HEK293 (cell line): ENCODE data around the gene FGF8.

ENCODE experiments used
- FEZF1 ChIP-seq: fragments of 450-650 bp; formaldehyde crosslinking; IDR thresholded peaks from 2 replicates; pipeline ENCODE4 v1.5.1; 2016; ENCODE audit warnings: missing biosample characterization, missing genetic modification characterization
- GLI4 ChIP-seq: fragments of 450-650 bp; formaldehyde crosslinking; IDR thresholded peaks from 2 replicates; pipeline ENCODE4 v1.5.1; 2016; ENCODE audit warnings: missing biosample characterization, missing genetic modification characterization
- MEIS1 ChIP-seq: sonication (generic); formaldehyde crosslinking; IDR thresholded peaks from 2 replicates; pipeline ENCODE4 v1.8.1; 2022; ENCODE audit warnings: missing genetic modification reagents, mild to moderate bottlenecking, borderline replicate concordance
- OVOL3 ChIP-seq: fragments of 450-650 bp; formaldehyde crosslinking; IDR thresholded peaks from 2 replicates; pipeline ENCODE4 v1.5.1; 2016; ENCODE audit warnings: missing biosample characterization, missing genetic modification characterization
- REPIN1 ChIP-seq: fragments of 450-650 bp; formaldehyde crosslinking; IDR thresholded peaks from 2 replicates; pipeline ENCODE4 v1.5.1; 2017; ENCODE audit warnings: missing biosample characterization, missing genetic modification characterization, low read depth
- SALL2 ChIP-seq: fragments of 450-650 bp; formaldehyde crosslinking; IDR thresholded peaks from 2 replicates; pipeline ENCODE4 v1.5.0; 2017; ENCODE audit warnings: missing biosample characterization, mild to moderate bottlenecking, missing genetic modification characterization, borderline replicate concordance
- SP3 ChIP-seq: fragments of 450-650 bp; formaldehyde crosslinking; IDR thresholded peaks from 2 replicates; pipeline ENCODE4 v1.5.1; 2016; ENCODE audit warnings: missing biosample characterization, missing genetic modification characterization
- ZBTB1 ChIP-seq: fragments of 450-650 bp; formaldehyde crosslinking; IDR thresholded peaks from 2 replicates; pipeline ENCODE4 v1.5.1; 2016; ENCODE audit warnings: missing biosample characterization, missing genetic modification characterization
- ZNF114 ChIP-seq: fragments of 450-650 bp; formaldehyde crosslinking; IDR thresholded peaks from 2 replicates; pipeline ENCODE4 v1.5.0; 2017; ENCODE audit warnings: missing biosample characterization, missing genetic modification characterization
- ZNF121 ChIP-seq: fragments of 450-650 bp; formaldehyde crosslinking; IDR thresholded peaks from 2 replicates; pipeline ENCODE4 v1.5.1; 2016; ENCODE audit warnings: missing biosample characterization, missing genetic modification characterization
- ZNF138 ChIP-seq: fragments of 450-650 bp; formaldehyde crosslinking; IDR thresholded peaks from 2 replicates; pipeline ENCODE4 v1.5.1; 2016; ENCODE audit warnings: missing biosample characterization, missing genetic modification characterization, borderline replicate concordance
- ZNF157 ChIP-seq: fragments of 450-650 bp; formaldehyde crosslinking; IDR thresholded peaks from 2 replicates; pipeline ENCODE4 v1.5.1; 2016; ENCODE audit warnings: missing biosample characterization, missing genetic modification characterization
- ZNF174 ChIP-seq: fragments of 450-650 bp; formaldehyde crosslinking; IDR thresholded peaks from 2 replicates; pipeline ENCODE4 v1.5.0; 2017; ENCODE audit warnings: missing biosample characterization, mild to moderate bottlenecking, missing genetic modification characterization
- ZNF221 ChIP-seq: fragments of 450-650 bp; formaldehyde crosslinking; IDR thresholded peaks from 2 replicates; pipeline ENCODE4 v1.5.1; 2017; ENCODE audit warnings: missing biosample characterization, missing genetic modification characterization, borderline replicate concordance
- ZNF223 ChIP-seq: fragments of 450-650 bp; formaldehyde crosslinking; IDR thresholded peaks from 2 replicates; pipeline ENCODE4 v1.5.1; 2016; ENCODE audit warnings: missing biosample characterization, missing genetic modification characterization
- ZNF24 ChIP-seq: fragments of 450-650 bp; formaldehyde crosslinking; IDR thresholded peaks from 2 replicates; pipeline ENCODE4 v1.5.1; 2016; ENCODE audit warnings: missing biosample characterization, missing genetic modification characterization
- ZNF311 ChIP-seq: fragments of 450-650 bp; formaldehyde crosslinking; IDR thresholded peaks from 2 replicates; pipeline ENCODE4 v1.5.1; 2017; ENCODE audit warnings: missing biosample characterization, missing genetic modification characterization, borderline replicate concordance
- ZNF324 ChIP-seq: fragments of 450-650 bp; formaldehyde crosslinking; IDR thresholded peaks from 2 replicates; pipeline ENCODE4 v1.5.1; 2016; ENCODE audit warnings: missing biosample characterization, missing genetic modification characterization
- ZNF391 ChIP-seq: fragments of 450-650 bp; formaldehyde crosslinking; IDR thresholded peaks from 2 replicates; pipeline ENCODE4 v1.5.1; 2016; ENCODE audit warnings: low read depth, missing biosample characterization, missing genetic modification characterization, borderline replicate concordance
- ZNF426 ChIP-seq: fragments of 450-650 bp; formaldehyde crosslinking; IDR thresholded peaks from 2 replicates; pipeline ENCODE4 v1.5.1; 2017; ENCODE audit warnings: missing biosample characterization, missing genetic modification characterization, mild to moderate bottlenecking, inconsistent platforms, moderate library complexity
- ZNF48 ChIP-seq: fragments of 450-650 bp; formaldehyde crosslinking; IDR thresholded peaks from 2 replicates; pipeline ENCODE4 v1.5.1; 2016; ENCODE audit warnings: missing biosample characterization, missing genetic modification characterization
- ZNF548 ChIP-seq: fragments of 450-650 bp; formaldehyde crosslinking; IDR thresholded peaks from 2 replicates; pipeline ENCODE4 v1.5.1; 2016; ENCODE audit warnings: missing biosample characterization, missing genetic modification characterization
- ZNF560 ChIP-seq: fragments of 450-650 bp; formaldehyde crosslinking; IDR thresholded peaks from 2 replicates; pipeline ENCODE4 v1.5.1; 2017; ENCODE audit warnings: missing biosample characterization, missing genetic modification characterization, borderline replicate concordance
- ZNF654 ChIP-seq: fragments of 450-650 bp; formaldehyde crosslinking; IDR thresholded peaks from 2 replicates; pipeline ENCODE4 v1.5.1; 2016; ENCODE audit warnings: low read depth, missing biosample characterization, missing genetic modification characterization
- ZNF664 ChIP-seq: fragments of 450-650 bp; formaldehyde crosslinking; IDR thresholded peaks from 2 replicates; pipeline ENCODE4 v1.5.1; 2016; ENCODE audit warnings: missing biosample characterization, missing genetic modification characterization
- ZNF768 ChIP-seq: fragments of 450-650 bp; formaldehyde crosslinking; IDR thresholded peaks from 2 replicates; pipeline ENCODE4 v1.5.1; 2018; ENCODE audit warnings: missing biosample characterization, mild to moderate bottlenecking, missing genetic modification characterization
- TF ChIP-seq, protein P1 (sequence below): fragments of 450-650 bp; formaldehyde crosslinking; IDR thresholded peaks from 2 replicates; pipeline ENCODE4 v1.5.1; 2016; ENCODE audit warnings: missing biosample characterization, missing genetic modification characterization
- TF ChIP-seq, protein P2 (sequence below): fragments of 450-650 bp; formaldehyde crosslinking; IDR thresholded peaks from 2 replicates; pipeline ENCODE4 v1.5.1; 2016; ENCODE audit warnings: missing biosample characterization, missing genetic modification characterization
- TF ChIP-seq, protein P3 (sequence below): fragments of 450-650 bp; formaldehyde crosslinking; optimal IDR thresholded peaks from 2 replicates; pipeline ENCODE3; 2016; ENCODE audit warnings: missing biosample characterization, mild to moderate bottlenecking, missing genetic modification characterization
- TF ChIP-seq, protein P4 (sequence below): fragments of 450-650 bp; formaldehyde crosslinking; IDR thresholded peaks from 2 replicates; pipeline ENCODE4 v1.5.1; 2016; ENCODE audit warnings: missing biosample characterization, missing genetic modification characterization
- TF ChIP-seq, protein P5 (sequence below): sonication (generic); formaldehyde crosslinking; IDR thresholded peaks from 2 replicates; pipeline ENCODE4 v1.8.1; 2022; ENCODE audit warnings: mild to moderate bottlenecking, moderate library complexity, missing genetic modification reagents

FGF8 gene

DNA sequence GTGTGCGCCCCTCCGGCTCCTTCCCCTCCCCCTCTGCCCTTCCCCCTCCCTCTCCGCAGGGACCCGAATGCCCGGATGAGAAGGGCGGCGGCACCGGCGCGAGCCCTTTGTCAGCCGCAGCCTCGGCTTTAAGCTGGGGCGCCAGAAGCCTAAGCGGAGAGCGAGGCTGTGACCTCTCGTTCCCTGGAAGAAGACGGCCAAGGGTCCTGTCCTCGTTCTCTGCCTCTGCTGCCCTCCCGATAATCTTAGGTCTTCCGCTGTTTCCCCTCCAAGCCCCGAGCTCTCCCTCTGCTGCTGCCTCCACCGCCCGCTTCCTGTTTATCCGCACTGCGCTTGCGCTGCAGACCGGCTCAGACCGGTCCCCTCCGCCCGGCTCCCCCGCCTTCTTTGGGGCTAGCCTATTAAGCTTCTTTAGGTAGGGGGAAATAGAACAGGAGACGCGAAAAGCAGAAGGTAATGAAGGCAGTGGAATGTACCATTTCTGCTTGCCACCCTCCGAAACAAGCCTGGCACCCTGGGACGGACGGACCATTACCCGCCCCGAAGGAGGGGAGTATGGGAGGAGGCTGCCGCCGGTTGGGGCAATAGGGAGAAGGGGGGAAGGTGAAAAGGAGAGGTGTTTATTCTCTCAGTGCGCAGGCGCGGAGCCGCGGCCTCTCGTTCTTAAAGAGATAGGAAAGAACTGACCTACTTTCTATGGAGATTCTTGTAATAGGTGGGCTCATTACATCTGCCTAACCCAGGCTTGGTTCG, 42.4 kb upstream of the FGF8 start, which contains the start of gene OGA (continued):
- no peak for TF ChIP-seq ZNF174 (tag by site-specific recombination)
- no peak; the same call in 1 of the 2 replicates for TF ChIP-seq OVOL3
- TF ChIP-seq ZNF560: no peak
- TF ChIP-seq ZNF768 (tag by site-specific recombination): no peak
- no peak for TF ChIP-seq SALL2
- TF ChIP-seq ZNF24 (tag by site-specific recombination): no peak
- TF ChIP-seq FEZF1 (tag by site-specific recombination): peak; percentile 83
- TF ChIP-seq ZNF223: no peak
- TF ChIP-seq ZNF114 (tag by site-specific recombination): no peak
- TF ChIP-seq, protein P1, sequence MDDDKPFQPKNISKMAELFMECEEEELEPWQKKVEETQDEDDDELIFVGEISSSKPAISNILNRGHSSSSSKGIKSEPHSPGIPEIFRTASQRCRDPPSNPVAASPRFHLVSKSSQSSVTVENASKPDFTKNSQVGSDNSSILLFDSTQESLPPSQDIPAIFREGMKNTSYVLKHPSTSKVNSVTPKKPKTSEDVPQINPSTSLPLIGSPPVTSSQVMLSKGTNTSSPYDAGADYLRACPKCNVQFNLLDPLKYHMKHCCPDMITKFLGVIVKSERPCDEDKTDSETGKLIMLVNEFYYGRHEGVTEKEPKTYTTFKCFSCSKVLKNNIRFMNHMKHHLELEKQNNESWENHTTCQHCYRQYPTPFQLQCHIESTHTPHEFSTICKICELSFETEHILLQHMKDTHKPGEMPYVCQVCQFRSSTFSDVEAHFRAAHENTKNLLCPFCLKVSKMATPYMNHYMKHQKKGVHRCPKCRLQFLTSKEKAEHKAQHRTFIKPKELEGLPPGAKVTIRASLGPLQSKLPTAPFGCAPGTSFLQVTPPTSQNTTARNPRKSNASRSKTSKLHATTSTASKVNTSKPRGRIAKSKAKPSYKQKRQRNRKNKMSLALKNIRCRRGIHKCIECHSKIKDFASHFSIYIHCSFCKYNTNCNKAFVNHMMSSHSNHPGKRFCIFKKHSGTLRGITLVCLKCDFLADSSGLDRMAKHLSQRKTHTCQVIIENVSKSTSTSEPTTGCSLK (tag by site-specific recombination): no peak
- TF ChIP-seq ZNF654 (tag by site-specific recombination): no peak
- TF ChIP-seq MEIS1: no peak
- TF ChIP-seq ZNF548 (tag by site-specific recombination): no peak
- TF ChIP-seq, protein P2, sequence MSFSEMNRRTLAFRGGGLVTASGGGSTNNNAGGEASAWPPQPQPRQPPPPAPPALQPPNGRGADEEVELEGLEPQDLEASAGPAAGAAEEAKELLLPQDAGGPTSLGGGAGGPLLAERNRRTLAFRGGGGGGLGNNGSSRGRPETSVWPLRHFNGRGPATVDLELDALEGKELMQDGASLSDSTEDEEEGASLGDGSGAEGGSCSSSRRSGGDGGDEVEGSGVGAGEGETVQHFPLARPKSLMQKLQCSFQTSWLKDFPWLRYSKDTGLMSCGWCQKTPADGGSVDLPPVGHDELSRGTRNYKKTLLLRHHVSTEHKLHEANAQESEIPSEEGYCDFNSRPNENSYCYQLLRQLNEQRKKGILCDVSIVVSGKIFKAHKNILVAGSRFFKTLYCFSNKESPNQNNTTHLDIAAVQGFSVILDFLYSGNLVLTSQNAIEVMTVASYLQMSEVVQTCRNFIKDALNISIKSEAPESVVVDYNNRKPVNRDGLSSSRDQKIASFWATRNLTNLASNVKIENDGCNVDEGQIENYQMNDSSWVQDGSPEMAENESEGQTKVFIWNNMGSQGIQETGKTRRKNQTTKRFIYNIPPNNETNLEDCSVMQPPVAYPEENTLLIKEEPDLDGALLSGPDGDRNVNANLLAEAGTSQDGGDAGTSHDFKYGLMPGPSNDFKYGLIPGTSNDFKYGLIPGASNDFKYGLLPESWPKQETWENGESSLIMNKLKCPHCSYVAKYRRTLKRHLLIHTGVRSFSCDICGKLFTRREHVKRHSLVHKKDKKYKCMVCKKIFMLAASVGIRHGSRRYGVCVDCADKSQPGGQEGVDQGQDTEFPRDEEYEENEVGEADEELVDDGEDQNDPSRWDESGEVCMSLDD: peak; percentile 77
- TF ChIP-seq ZNF311 (tag by site-specific recombination): no peak
- TF ChIP-seq, protein P3, sequence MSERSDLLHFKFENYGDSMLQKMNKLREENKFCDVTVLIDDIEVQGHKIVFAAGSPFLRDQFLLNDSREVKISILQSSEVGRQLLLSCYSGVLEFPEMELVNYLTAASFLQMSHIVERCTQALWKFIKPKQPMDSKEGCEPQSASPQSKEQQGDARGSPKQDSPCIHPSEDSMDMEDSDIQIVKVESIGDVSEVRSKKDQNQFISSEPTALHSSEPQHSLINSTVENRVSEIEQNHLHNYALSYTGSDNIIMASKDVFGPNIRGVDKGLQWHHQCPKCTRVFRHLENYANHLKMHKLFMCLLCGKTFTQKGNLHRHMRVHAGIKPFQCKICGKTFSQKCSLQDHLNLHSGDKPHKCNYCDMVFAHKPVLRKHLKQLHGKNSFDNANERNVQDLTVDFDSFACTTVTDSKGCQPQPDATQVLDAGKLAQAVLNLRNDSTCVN (tag by site-specific recombination): peak; percentile 47
- TF ChIP-seq ZNF324 (tag by site-specific recombination): 0 out of 2 replicates have a peak, but pooled peaks have one; percentile 86
- TF ChIP-seq ZNF157 (tag by site-specific recombination): no peak
- TF ChIP-seq ZNF121 (tag by site-specific recombination): 0 out of 2 replicates have a peak, but pooled peaks have one; percentile 8
- no peak for TF ChIP-seq ZBTB1
- peak; percentile 88; the same call in 1 of the 2 replicates for TF ChIP-seq ZNF391 (tag by site-specific recombination)
- TF ChIP-seq, protein P4, sequence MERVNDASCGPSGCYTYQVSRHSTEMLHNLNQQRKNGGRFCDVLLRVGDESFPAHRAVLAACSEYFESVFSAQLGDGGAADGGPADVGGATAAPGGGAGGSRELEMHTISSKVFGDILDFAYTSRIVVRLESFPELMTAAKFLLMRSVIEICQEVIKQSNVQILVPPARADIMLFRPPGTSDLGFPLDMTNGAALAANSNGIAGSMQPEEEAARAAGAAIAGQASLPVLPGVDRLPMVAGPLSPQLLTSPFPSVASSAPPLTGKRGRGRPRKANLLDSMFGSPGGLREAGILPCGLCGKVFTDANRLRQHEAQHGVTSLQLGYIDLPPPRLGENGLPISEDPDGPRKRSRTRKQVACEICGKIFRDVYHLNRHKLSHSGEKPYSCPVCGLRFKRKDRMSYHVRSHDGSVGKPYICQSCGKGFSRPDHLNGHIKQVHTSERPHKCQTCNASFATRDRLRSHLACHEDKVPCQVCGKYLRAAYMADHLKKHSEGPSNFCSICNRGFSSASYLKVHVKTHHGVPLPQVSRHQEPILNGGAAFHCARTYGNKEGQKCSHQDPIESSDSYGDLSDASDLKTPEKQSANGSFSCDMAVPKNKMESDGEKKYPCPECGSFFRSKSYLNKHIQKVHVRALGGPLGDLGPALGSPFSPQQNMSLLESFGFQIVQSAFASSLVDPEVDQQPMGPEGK: peak; percentile 94
- TF ChIP-seq ZNF138 (tag by site-specific recombination): no peak
- TF ChIP-seq ZNF48 (tag by site-specific recombination): no peak
- TF ChIP-seq, protein P5, sequence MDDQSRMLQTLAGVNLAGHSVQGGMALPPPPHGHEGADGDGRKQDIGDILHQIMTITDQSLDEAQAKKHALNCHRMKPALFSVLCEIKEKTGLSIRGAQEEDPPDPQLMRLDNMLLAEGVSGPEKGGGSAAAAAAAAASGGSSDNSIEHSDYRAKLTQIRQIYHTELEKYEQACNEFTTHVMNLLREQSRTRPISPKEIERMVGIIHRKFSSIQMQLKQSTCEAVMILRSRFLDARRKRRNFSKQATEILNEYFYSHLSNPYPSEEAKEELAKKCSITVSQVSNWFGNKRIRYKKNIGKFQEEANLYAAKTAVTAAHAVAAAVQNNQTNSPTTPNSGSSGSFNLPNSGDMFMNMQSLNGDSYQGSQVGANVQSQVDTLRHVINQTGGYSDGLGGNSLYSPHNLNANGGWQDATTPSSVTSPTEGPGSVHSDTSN (CRISPR knock-in tag): no peak
- no peak for TF ChIP-seq ZNF426
- no peak for TF ChIP-seq ZNF664 (tag by site-specific recombination)
- TF ChIP-seq ZNF221 (tag by site-specific recombination): no peak
- peak; percentile 98 for TF ChIP-seq SP3 (tag by site-specific recombination)
- no peak for TF ChIP-seq REPIN1 (tag by site-specific recombination)
- TF ChIP-seq GLI4 (tag by site-specific recombination): no peak; the same call in 1 of the 2 replicates
